Measurements from ENCODE around the gene DAND5. TPM values are rescaled to one million over a fixed set of nuclear protein-coding genes. Genes with fewer than 3 reads are reported as not detected.

Gene DAND5
- total and polyA plus RNA-seq, 2 of the 13 experiments (the other 11 are each of a cell fraction or from before 2014, with no cell fraction given), result 0.04 TPM; not detected in 1

GRCh38 chr19:12947702-12948611, 21.4 kb upstream of the DAND5 start (continued):
- TF ChIP-seq SNAI1 (CRISPR knock-in tag; IDR thresholded peaks at IDR 0.05; ENCODE audit: borderline replicate concordance), result no peak
- TF ChIP-seq, protein P1, sequence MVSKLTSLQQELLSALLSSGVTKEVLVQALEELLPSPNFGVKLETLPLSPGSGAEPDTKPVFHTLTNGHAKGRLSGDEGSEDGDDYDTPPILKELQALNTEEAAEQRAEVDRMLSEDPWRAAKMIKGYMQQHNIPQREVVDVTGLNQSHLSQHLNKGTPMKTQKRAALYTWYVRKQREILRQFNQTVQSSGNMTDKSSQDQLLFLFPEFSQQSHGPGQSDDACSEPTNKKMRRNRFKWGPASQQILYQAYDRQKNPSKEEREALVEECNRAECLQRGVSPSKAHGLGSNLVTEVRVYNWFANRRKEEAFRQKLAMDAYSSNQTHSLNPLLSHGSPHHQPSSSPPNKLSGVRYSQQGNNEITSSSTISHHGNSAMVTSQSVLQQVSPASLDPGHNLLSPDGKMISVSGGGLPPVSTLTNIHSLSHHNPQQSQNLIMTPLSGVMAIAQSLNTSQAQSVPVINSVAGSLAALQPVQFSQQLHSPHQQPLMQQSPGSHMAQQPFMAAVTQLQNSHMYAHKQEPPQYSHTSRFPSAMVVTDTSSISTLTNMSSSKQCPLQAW (CRISPR knock-in tag; IDR thresholded peaks at IDR 0.05), result no peak
- TF ChIP-seq ZNF253 (CRISPR knock-in tag; IDR thresholded peaks at IDR 0.05; ENCODE audit: borderline replicate concordance), result no peak

GRCh38 chr19:12948612-12949362, 20.6 kb upstream of the DAND5 start:
- no peak for DNase-seq (ENCODE audit: low spot score)
- H2AFZ ChIP-seq (ENCODE audit: low read length), result no peak overlapping the region
- peaks cover 31 to 54% of the 10 kb centered on the region in 2 experiments; a peak in 4 of 5 replicates for H3K36me3 ChIP-seq (replicated peaks in 1 of 2; ENCODE audit: control insufficient read depth in 1 of 2, insufficient read depth in 2 of 2, low read length in 2 of 2)
- no peaks in the 10 kb centered on the region for H3K9me3 ChIP-seq (ENCODE audit: low read length)
- TF ChIP-seq POLR2A (IDR thresholded peaks at IDR 0.05; ENCODE audit: insufficient read depth in 1 of 2, low read depth in 2 of 2, low read length in 2 of 2) (no peak), RBFOX2 (IDR thresholded peaks at IDR 0.05; ENCODE audit: low read depth, low read length) (0 out of 2 replicates have a peak, but pooled peaks have one; percentile 29)
- no peak overlapping the region for H3K4me2 ChIP-seq (ENCODE audit: low read depth, low read length)
- peaks cover 20% of the 10 kb centered on the region for H3K79me2 ChIP-seq (ENCODE audit: insufficient read depth, low read length)
- no peak overlapping the region for H3K4me3 ChIP-seq (replicated peaks in 1 of 3; ENCODE audit: insufficient read depth in 1 of 3, low read depth in 2 of 3, low read length in 3 of 3)
- no peaks in the 10 kb centered on the region; the same call in 1 of the 2 replicates for H4K20me1 ChIP-seq (ENCODE audit: insufficient read depth, low read length)
- in situ Hi-C loops (cut with HindIII; ENCODE audit: extremely low pct_ligation_motif_present, low pct_unique_long_range_greater_than_20kb), result no loop called here
- CTCF ChIA-PET (ENCODE audit: low intra/inter-chr PET ratio, low total read pairs), result no interaction called here
- BruUV-seq (replicated peaks), result no TSS peak
- H3K27ac ChIP-seq (ENCODE audit: extremely low read length, insufficient read depth, low read length), result no peak overlapping the region
- no peaks in the 10 kb centered on the region; a peak in 1 of 5 replicates for H3K27me3 ChIP-seq (ENCODE audit: control insufficient read depth in 1 of 2, insufficient read depth in 2 of 2, low read length in 2 of 2)
- intact Hi-C loops (cut with micrococcal nuclease; ENCODE audit: unreplicated experiment), result no loop called here
- H3K9ac ChIP-seq (ENCODE audit: insufficient read depth, low read depth, low read length), result no peak overlapping the region
- no peak for FAIRE-seq
- 100% methylated on average over 5 of the region's 30 CpGs for WGBS (ENCODE audit: low lambda C conversion rate)
- ATAC-seq, result no peak
- H3K4me1 ChIP-seq (ENCODE audit: insufficient read depth, low read length), result peaks cover 19% of the 10 kb centered on the region
- POLR2A ChIA-PET, result interaction anchor here (0.7 kb wide), 1 partner anchor 11 kb away, joined by 3 read pairs; no protein-coding TSS in a partner anchor

Measured in HepG2 (cell line).